ENCODE data around the gene MYORG. TPM values are rescaled to one million over a fixed set of nuclear protein-coding genes. Genes with fewer than 3 reads are reported as not detected.

MYORG gene
- total and polyA plus RNA-seq, 9 of the 15 experiments (the other 6 are each of a cell fraction or from before 2014, with no cell fraction given): 0.06 to 0.82 (median 0.18) TPM

GRCh38 chr9:34376596-34377403 is at the start of gene MYORG (continued):
- no peak for TF ChIP-seq REST (IDR thresholded peaks at IDR 0.05; ENCODE audit: borderline replicate concordance)
- no peak for TF ChIP-seq REST (CRISPR knock-in tag; IDR thresholded peaks at IDR 0.05; ENCODE audit: low read depth)
- no peak for TF ChIP-seq SUPT5H (IDR thresholded peaks at IDR 0.05)
- peak; percentile 46 for TF ChIP-seq GABPB1 (CRISPR knock-in tag; IDR thresholded peaks at IDR 0.05)
- TF ChIP-seq NRF1 (conservative IDR thresholded peaks at IDR 0.05 in 1 of 2, IDR thresholded peaks at IDR 0.05 in 1 of 2): peak; percentile 84 to 87
- peak in 1 of 2 experiments; percentile 62; a peak in 1 of 4 replicates for TF ChIP-seq TEAD1 (CRISPR knock-in tag; IDR thresholded peaks at IDR 0.05)
- TF ChIP-seq, protein P1, sequence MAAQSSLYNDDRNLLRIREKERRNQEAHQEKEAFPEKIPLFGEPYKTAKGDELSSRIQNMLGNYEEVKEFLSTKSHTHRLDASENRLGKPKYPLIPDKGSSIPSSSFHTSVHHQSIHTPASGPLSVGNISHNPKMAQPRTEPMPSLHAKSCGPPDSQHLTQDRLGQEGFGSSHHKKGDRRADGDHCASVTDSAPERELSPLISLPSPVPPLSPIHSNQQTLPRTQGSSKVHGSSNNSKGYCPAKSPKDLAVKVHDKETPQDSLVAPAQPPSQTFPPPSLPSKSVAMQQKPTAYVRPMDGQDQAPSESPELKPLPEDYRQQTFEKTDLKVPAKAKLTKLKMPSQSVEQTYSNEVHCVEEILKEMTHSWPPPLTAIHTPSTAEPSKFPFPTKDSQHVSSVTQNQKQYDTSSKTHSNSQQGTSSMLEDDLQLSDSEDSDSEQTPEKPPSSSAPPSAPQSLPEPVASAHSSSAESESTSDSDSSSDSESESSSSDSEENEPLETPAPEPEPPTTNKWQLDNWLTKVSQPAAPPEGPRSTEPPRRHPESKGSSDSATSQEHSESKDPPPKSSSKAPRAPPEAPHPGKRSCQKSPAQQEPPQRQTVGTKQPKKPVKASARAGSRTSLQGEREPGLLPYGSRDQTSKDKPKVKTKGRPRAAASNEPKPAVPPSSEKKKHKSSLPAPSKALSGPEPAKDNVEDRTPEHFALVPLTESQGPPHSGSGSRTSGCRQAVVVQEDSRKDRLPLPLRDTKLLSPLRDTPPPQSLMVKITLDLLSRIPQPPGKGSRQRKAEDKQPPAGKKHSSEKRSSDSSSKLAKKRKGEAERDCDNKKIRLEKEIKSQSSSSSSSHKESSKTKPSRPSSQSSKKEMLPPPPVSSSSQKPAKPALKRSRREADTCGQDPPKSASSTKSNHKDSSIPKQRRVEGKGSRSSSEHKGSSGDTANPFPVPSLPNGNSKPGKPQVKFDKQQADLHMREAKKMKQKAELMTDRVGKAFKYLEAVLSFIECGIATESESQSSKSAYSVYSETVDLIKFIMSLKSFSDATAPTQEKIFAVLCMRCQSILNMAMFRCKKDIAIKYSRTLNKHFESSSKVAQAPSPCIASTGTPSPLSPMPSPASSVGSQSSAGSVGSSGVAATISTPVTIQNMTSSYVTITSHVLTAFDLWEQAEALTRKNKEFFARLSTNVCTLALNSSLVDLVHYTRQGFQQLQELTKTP (IDR thresholded peaks at IDR 0.05; ENCODE audit: low read depth in 1 of 2, partially characterized antibody in 2 of 2): peak in 1 of 2 experiments; percentile 61
- peak; percentile 45 for TF ChIP-seq CCNT2 (IDR thresholded peaks at IDR 0.05; ENCODE audit: borderline replicate concordance, extremely low read depth, insufficient read length, low read depth, low read length)
- peak; percentile 93 for TF ChIP-seq HCFC1 (IDR thresholded peaks at IDR 0.05; ENCODE audit: low read depth, low read length)
- 0 out of 2 replicates have a peak, but pooled peaks have one; percentile 2 for TF ChIP-seq JUND (IDR thresholded peaks at IDR 0.05; ENCODE audit: borderline replicate concordance, low read depth, low read length)
- no peak; the same call in 2 of the 3 replicates for TF ChIP-seq JUND (tag; IDR thresholded peaks at IDR 0.05; ENCODE audit: borderline replicate concordance, low read depth, low read length)
- TF ChIP-seq MAZ (CRISPR knock-in tag; conservative IDR thresholded peaks at IDR 0.05 in 1 of 2, IDR thresholded peaks at IDR 0.05 in 1 of 2): peak; percentile 89 to 95
- TF ChIP-seq SRF (CRISPR knock-in tag; IDR thresholded peaks at IDR 0.05): peak in 1 of 2 experiments; percentile 58; a peak in 1 of 4 replicates

Data from K562 (cell line).